Activated T-cell treated with anti-CD3 and anti-CD28 coated beads, Interleukin-2, amount 50 U/mL, for 1 hour (primary cell): ENCODE measurements around the gene SCAMP3.
"Not testable (repeated sequence)": the region's sequence is repeated elsewhere in the genome, so short reads cannot be mapped to it uniquely, and the experiment has no call there.

ENCODE experiments used
- DNase-seq: peaks from one replicate; pipeline ENCODE4 v3.0.0-alpha.2; 2020

The SCAMP3 gene

DNA sequence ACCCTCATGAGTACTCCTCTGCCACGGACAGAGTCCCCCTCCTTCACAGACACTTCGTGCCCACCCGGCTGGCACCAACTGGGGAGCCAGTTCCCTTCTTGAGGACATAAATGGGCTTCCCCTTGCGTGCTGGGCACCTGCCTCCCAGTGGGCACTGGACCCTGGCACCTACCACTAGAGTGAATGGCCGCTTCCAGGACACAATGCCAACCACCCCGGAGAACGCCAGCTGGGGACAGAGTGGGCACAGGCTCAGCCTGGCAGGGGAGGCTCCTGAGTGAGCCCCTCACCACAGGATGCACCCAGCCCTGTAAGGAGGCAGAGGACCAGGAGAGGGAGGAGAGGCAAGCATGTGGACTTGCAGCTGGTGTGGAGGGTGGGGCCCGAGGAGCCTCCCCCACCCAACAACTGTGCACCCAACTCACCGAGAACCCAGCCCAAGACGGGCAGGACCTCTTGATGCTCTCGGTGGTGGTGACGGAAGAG, 7.9 kb downstream of the SCAMP3 start:
- DNase-seq, result no peak

DNA sequence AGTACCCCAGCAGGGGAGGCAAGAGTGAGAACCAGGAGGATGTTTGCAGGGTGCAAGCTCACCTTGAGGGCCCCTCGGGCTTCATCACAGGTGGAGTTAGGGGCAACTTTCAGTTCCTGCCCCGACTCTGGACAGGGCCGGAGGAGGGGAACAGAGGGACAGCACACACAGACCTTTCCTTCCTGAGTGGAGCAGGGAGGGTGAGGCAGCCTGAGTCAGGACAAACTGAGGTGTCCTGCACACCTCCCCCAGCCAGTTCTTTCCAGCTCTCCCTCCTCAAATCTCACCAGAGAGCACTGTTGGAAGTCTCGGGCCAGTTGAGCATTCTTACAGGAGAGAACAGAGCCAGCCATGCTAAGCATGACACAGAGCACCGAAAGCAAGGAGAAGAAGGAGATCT, 8.4 kb downstream of the SCAMP3 start:
- DNase-seq, result no peak

DNA sequence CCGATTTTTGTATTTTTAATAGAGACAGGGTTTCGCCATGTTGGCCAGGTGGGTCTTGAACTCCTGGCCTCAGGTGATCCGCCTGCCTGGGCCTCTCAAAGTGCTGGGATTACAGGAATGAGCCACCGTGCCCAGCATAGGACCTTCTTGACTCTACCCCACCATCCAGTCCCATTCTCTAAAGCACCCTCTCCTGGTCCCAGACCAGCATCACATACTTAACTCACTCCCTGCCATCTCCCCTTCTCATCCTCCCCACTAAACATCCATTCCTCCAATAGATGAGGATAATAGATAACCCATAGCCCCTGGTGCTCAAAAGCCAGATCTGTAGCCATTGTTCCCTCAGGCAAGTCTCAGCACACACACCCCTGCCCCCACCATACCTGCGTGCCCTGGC, 9.0 kb downstream of the SCAMP3 start:
- DNase-seq, result no peak

DNA sequence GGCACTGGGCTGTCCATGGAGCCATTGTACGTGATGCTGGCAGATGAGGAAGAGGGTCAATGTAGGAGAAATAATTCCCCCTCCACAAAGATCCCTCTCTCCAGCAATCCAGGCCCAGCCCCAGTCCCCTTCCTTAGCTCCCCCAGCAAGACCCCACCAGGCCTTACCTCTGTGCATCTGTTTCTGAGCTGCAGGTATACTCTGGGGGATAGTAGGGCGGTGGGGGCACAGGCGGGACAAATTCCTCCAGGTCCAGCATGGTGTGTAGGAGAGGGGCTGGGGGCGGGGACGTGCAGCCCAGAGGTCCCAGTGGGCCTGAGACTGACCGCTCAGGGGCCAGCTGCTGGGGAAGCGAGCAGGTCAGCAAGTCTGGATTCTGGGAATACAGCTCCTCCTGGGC, 10.6 kb downstream of the SCAMP3 start:
- no peak for DNase-seq

DNA sequence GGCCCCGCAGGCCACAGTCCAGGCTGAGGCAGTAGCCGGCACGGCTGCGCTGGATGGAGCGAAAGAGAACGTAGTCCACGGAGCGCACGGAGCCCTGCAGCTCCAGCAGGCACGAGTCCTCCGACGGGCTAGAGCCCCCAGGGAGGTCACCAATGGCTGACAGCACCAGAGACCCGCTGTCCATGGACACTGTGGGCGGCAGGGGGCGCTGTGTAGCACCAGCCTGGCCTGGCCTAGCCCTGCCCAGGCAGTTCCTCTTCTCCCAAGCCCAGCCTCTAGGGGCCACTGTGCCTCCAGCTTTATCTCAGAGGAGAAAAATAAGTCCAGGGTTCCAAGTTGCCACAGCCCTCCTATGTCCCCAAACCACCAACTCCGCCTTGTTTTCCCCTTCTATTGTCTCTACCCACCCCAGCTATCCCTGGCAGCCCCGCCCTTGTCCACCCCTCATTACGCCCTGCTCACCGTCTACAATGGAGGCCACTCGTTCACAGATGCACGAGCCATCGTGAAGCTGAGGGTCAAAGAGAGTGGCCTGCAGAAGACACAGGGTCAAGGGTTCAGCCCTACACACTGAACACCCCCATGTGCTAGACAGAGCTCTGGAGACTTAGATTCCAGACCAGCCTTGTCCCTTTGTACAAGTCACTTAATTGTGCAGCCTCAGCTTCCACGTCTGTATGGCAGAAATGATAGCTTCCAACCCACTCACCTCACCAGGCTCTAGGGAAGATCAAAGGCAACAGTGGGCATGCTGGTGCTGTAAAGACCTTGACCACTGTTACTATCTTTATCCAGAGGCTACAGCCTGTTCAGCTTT, 11.3 kb downstream of the SCAMP3 start:
- DNase-seq, result peak; percentile 97

DNA sequence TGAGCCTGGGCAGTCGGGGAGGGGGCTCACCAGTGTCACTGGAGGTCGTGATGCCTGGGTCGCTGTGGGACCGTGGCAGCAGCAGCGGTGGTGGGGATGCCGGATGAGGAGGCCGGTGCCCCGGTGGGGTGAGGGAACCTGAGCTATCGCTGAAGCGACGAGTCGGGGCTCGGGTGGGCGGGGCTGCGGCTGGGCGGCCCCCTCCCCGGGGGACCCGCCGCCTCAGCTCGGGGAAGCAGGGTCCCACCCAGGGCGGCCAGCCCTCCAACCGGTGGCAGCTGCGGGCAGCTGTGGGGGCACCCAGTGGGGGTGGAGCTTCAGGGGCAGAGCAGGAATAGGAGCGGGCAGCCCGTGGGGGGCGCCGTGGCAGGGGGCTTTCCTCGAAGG, 11.9 kb downstream of the SCAMP3 start:
- DNase-seq, result no peak

DNA sequence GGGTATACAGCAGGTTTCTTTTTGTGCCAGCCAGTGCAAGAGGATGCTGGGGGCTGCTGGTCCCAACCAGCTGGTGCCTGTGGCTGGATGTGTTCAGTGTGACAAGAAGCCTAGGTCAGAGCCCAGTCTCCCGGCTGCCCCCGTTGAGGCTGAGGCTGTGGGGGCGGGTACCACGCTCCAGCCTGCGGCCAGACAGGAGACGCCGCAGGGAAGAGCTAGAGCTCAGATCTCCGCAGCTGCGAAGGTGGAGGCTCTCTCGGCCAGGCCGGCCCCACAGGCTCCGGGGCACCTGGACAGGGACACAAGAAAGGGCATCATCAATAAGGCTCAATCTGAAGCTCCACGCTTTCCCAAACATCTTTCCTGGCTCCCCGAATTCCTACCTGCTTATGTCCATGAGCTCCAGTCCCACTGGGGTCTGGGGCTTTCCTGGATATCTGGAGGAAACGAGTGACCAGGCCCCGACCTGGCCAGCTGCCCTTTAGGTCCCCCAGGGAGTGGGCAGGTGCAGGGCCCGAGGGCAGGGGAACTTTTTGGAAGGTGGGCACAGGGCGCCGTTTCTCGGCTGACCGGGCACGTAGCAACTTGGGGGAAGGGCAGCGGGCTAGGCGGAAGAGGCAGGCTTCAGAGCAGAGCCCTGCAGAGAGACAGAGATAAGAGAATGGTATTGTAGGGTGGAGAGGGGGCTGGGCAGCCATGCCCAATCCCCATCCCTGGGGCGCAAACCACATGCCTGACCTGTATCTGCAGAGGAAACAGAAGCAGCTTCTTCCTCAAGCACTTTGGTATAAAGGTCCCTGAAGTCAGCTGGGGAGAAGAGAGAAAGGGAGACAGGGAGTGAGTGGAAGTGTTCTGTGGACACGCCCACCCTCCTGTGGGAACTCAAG, 14.2 kb downstream of the SCAMP3 start:
- no peak for DNase-seq

DNA sequence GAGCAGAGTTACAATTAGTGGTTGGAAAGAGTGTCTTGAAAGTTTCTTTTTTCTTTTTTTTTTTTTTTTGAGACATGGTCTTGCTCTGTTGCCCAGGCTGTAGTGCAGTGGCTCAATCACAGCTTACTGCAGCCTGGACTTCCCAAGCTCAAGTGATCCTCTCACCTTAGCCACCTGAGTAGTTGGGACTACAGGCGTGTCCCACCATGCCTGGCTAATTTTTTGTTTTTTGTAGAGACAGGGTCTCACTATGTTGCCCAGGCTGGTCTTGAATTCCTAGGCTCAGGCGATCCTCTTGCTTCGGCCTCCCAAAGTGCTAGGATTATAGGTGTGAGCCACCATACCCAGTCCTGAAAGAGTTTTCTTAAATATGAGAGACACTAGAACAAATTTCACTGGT, 15.4 kb downstream of the SCAMP3 start:
- DNase-seq, result not testable (repeated sequence)

DNA sequence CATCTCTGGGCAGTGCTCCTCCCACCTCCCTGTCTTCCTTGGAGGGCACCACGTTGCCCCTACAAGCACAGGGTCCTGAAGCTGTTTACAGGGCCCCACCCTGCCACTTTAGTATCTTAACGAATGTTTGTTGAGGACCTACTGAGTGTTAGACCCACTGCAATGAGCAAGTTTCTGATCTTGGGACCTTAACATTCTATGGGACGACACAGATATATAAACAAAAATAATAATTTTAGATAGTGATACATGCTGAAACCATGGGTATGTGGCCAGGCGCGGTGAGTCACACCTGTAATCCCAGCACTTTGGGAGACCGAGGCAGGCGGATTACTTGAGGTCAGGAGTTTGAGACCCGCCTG, 17.0 kb downstream of the SCAMP3 start:
- DNase-seq, result no peak

DNA sequence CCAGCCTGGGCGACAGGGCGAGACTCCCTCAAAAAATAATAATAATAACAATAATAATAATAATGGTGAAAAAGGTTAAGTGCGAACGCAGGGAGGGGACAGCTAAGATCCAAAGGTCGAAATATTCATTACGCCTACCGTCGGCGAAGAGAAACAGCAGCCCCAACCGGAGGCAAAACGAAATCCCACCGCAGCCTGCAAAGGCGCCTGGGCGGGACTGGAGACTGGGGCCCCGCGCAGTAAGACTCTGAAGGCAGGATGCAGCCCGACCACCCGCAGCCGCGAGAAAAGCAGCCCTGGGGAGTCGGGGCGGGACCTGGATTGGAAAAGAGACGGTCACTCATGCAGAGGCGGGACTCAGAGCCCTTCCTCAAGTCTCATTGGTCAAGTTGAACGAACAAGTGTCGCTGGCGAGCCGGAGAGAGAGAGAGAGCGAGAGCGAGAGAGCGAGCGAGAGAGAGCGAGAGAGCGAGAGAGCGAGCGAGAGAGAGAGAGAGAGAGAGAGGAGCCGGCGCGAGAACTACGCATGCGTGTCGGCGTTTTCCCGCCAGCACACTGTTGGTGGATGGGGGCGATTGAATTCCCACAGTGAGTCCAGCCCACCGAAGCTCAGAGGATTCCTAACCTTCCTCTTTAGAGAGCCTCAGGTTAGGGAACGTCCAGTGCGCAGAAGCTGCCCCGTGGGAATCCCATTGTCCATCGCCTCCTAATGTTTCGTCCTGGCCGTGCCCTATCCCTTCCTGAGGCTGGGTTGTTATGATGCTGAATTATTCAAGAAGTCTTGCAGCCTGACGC, 17.6 kb downstream of the SCAMP3 start:
- DNase-seq, result peak; percentile 90

DNA sequence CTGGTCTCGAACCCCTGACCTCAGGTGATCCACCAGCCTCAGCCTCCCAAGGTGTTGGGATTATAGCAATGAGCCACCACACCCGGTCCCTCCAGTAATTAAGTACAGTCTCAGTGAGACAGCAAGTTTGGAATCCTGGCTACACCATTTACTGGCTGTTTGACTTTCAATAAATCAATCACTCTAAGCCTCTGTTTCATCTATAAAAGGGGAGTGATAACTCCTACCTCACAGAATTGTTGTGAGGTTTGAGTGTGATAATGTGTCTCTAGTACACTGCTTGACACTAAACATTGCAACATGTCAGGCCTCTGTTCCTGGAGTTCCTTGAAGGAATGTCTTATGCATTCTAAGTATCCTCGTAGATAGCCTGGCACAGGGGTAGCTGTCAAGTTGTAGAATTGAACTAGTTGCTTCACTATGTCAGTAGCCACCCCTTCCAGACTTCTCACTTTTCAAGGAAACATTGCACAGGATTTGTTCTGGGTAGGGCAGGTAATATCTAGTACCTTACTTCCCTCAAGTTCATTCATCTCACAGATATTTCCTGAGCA, 19.3 kb downstream of the SCAMP3 start:
- no peak for DNase-seq

DNA sequence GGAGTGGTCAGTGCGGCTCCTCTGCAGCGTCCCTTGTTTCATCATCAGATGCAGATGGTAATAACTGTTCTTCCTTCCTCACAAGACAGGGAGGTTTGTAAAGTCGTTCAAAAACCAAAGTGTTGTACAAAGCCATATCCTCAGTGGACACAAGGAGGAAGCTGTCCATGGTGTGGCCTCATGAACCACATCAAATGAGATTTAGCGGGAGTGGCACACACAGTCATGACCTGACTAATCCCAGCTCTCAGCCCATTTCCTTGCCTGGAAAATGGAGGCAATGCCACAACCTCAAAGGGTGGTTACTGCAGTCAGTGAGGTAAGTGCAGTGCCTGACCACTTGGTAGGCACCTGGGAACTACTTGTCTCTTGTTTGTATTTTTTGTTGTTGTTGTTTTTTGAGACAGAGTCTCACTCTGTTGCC, 20.3 kb downstream of the SCAMP3 start:
- no peak for DNase-seq

DNA sequence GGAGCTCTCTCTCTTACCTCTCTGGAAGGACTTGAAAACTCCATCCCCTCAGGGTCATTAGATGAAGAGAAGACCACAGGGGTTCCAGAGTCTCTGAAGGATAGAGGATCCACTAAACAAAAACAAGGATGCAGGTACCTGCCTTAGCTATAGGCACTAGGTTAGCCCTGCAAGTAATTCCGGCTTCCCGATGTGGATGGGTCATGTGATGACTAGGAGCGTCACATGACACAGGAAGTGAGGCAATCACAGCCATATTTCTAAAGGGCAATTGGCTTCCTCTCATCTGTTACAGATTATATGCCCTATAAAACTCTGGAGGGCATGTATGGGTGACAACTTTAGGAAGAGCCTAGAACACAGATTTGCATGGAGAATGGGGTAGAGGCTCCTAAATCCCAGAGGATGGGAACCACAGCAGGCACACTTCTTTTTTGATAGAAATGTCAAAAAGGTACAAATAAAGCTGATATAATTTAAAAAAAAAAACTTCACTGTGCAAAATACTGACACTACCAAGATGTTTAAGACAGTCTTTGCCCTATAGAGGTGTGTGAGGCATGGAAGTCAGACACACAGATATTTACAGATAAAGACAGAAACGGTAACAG, 21.0 kb downstream of the SCAMP3 start:
- no peak for DNase-seq

DNA sequence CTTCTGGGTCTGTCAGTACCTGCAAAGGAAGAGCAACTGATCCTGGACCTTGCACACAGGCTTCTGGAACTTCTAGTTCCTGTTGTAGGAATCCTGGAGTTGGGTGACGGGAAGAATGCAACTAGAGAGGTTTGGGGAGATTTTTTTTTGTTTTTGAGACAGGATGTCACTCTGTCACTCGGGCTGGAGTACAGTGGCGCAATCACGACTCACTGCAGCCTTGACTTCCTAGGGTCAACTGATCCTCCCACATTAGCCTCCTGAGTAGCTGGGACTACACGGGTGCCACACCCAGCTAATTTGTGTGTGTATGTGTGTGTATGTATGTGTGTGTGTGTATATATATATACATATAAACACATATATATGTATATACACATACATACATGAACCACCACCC, 25.7 kb downstream of the SCAMP3 start:
- DNase-seq, result no peak

DNA sequence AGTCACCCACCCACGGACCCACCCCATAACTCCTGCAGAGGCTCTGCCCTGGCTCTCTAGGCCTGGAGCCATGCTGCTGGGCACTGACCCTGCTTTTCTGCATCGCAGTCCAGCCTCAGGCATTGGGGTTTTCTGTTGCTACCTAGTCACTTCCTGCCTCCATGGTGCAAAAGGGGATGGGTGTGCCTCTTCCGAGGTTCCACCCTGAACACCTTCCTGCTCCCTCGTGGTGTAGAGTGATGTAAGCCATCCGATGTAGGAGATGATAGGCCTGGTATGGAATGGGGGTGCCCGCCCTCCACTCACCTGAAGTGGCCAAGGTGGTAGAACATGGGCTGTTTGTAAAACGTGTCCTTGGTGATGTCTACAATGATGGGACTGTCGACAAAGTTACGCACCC, 26.8 kb downstream of the SCAMP3 start:
- not testable (repeated sequence) for DNase-seq

DNA sequence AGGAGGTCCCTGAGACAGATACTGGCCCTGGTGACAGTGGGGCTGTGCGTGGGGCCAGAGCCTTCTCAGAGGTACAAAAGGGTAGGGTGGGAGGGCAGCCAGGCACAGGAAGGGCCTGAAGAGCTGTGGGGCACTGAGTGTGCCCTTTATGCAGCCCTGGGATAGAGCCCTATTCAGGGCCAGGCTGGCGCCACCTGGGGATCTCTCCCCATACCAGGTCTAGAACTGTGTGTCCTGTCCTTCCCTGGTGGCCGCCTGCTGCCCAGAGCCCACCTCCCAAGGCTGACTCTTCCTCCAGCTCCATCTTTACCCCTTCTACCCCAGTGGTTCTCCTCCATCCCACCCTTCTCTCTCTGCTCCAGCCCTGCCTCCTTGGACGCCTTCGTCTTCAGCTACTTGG, 28.7 kb downstream of the SCAMP3 start:
- DNase-seq, result not testable (repeated sequence)

DNA sequence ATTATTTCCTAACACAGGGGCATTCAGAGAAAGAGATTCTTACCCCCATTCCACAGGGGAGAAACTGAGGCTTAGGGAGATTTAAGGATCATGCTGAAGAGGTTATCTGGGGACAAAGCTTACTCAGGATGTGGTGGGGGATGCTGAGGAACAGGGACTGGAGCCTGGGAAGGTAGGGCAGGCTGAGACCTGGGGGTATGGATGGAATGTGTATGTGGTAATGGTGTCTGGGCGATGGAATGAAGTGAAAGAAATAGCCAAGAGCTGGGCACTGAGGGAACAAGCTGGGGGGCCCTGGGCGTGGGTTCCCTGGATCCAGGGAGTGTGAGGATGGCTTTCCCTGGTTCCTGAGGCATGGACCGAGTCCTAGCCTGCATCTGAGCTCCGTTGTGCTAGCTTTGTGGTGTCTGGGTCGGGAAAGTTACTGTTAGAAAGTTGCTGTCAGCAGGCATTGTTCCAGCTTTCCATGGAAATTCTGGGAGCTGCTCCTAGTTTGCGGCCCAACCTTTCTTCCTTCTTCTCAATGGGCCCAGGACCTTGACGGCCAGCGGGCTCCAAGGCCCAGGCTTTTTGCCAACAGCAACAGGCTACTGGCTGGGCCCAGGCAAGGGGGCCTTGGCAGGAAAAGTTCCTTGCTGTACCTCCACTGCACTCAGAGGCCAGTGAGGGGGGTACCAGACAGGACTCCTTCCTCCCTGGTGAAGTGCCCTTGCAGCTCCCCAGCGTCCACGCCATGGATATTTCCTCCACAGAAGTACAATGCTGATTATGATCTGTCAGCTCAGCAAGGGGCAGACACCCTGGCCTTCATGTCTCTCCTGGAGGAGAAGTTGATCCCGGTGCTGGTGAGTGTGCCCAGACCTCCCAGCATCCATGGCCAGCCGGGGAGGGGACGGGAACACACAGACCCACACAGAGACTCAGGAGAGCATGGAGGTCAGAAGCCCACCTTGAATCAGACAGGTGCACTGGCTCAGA, 29.9 kb downstream of the SCAMP3 start:
- DNase-seq, result not testable (repeated sequence)

DNA sequence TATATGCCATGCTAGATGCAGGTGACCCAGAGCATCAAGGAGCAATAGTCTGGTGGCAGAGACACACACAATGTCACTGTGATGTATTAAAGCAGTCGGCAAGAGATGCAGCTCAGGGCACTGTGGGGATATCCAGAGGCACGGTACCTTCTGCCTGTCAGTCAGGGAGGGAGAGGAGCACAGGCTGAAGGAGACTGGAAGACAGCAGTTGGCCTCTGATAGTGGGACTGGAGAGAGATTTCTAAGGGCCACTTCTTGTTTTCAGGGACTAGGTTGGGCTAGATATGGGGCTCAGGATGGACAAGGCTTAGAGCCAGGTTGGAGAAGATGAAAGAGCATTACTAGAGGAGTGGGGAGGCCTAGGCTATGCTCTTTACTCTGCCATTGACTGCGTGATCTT, 30.9 kb downstream of the SCAMP3 start:
- DNase-seq, result not testable (repeated sequence)

DNA sequence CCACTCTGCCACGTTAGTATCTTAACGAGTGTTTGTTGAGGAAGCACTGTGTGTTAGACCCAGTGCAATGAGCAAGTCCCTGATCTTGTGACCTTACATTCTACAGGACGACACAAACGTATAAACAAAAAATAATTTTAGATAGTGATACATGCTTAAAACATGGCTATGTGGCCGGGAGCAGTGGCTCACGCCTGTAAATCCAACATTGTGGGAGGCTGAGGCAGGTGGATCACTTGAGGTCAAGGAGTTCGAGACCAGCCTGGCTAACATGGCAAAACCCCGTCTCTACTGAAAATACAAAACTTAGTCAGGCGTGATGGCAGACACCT, 34.1 kb downstream of the SCAMP3 start:
- DNase-seq, result no peak

DNA sequence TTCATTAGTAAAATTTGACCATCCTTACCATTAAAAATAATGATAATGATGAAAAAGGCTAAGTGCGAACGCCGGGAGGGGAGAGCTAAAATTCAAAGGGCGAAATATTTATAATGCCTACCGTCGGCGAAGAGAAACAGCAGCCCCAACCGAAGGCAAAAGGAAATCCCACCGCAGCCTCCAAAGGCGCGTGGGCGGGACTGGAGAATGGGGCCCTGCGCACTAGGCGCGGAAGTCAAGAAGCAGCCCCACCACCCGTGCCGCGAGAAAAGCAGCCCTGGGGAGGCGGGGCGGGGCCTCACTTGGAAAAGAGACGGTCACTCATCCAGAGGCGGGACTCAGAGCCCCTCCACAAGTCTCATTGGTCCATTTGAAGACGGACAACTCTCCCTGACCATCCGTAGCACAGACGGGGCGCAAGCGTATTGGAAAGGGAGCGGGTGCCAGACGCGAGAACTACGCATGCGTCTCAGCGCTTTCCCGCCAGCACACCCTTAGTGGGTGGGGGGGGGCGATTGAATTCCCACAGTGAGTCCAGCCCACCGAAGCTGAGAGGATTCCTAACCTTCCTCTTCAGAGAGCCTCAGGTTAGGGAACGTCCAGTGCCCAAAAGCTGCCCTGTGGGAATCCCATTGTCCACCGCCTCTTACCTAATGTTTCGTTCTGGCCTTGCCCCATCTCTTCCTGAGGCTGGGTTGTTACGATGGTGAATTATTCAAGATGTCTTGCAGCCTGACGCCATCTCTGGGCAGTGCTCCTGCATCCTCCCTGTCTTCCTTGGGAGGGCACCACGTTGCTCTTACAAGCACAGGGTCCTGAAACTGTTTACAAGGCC, 34.7 kb downstream of the SCAMP3 start:
- peak; percentile 100 for DNase-seq
